Transverse colon (tissue), 4 donors: Measurements from ENCODE around the gene GALNT12. TPM values are rescaled to one million over a fixed set of nuclear protein-coding genes. Genes with fewer than 3 reads are reported as not detected.
A peak's percentile ranks its signal among the peaks of the same experiment; 100 is the strongest.

Experiments
- DNase-seq: peaks from one replicate; pipeline ENCODE4 v3.0.0-alpha.2; 2019
- H3K27ac ChIP-seq, 4 donors: fragments of 200-600 bp; sonication (generic); 2 replicates each; pipeline ENCODE4 v1.5.1; 2016 to 2018; ENCODE audit warnings: inconsistent platforms in 4 of 4
- H3K27me3 ChIP-seq: fragments of 200-600 bp; sonication (generic); 2 replicates; pipeline ENCODE4 v1.5.1; 2017; ENCODE audit warnings: inconsistent platforms
- H3K36me3 ChIP-seq, 4 donors: fragments of 200-600 bp; sonication (generic); 2 replicates each; pipeline ENCODE4 v1.5.1; 2017 to 2019; ENCODE audit warnings: inconsistent platforms in 4 of 4
- H3K4me1 ChIP-seq, 4 donors: fragments of 200-600 bp; sonication (generic); 2 replicates each; pipeline ENCODE4 v1.5.1; 2017 to 2020; ENCODE audit warnings: inconsistent platforms in 4 of 4
- H3K4me3 ChIP-seq, 4 donors: fragments of 200-600 bp; sonication (generic); 1 replicate in 1 of 4; 2 replicates in 3 of 4; pipeline versions ENCODE4 v1.5.1 to v1.6.1; 2017 to 2019; ENCODE audit warnings: inconsistent platforms in 4 of 4
- H3K9me3 ChIP-seq, 2 donors: fragments of 200-600 bp; sonication (generic); 2 replicates each; pipeline ENCODE4 v1.5.1; 2017 to 2019; ENCODE audit warnings: inconsistent platforms in 2 of 2
- CTCF ChIP-seq, 5 experiments: fragments of 200-600 bp in 3 of 5; fragments of 450-650 bp in 2 of 5; sonication (generic) in 3 of 5; IDR thresholded peaks; 1 replicate in 2 of 5; 2 replicates in 3 of 5; pipeline ENCODE4 v1.5.1; 2016 to 2017; ENCODE audit warnings: antibody characterized with exemption in 5 of 5, inconsistent platforms in 3 of 5, mild to moderate bottlenecking in 2 of 5, moderate library complexity in 1 of 5
- EP300 ChIP-seq: sonication (generic); formaldehyde crosslinking; IDR thresholded peaks from one replicate; pipeline ENCODE4 v1.6.1; 2017; ENCODE audit warnings: antibody characterized with exemption, low read depth
- POLR2A ChIP-seq: fragments of 450-650 bp; IDR thresholded peaks from one replicate; pipeline ENCODE4 v1.6.1; 2016; ENCODE audit warnings: antibody characterized with exemption, mild to moderate bottlenecking, moderate library complexity
- POLR2AphosphoS5 ChIP-seq, 3 donors: sonication (generic); formaldehyde crosslinking; IDR thresholded peaks; one replicate each; pipeline ENCODE4 v1.6.1; 2016; ENCODE audit warnings: antibody characterized with exemption in 3 of 3
- WGBS, 2 donors: methylation state at CpG; one replicate each; pipeline ENCODE4 v1.1.5; 2018; ENCODE audit warnings: low coverage in 1 of 2; 5-methylcytosine and 5-hydroxymethylcytosine counted together
- in situ Hi-C, 4 donors: fragments of 200-750 bp; cut with MboI; loops; one replicate each; pipeline versions ENCODE4 v1.15.0 to v1.15.1; 2017; ENCODE audit warnings: low sequenced_read_pairs in 3 of 4, low pct_ligation_motif_present in 1 of 4, low pct_unique_long_range_greater_than_20kb in 1 of 4
- intact Hi-C: fragments of 100-400 bp; cut with DNase I; formaldehyde crosslinking; loops from one replicate; pipeline ENCODE4 v1.15.1; 2023; ENCODE audit warnings: low total_unique reads
- total RNA-seq, 4 donors: library from RNA; depleted of rRNA; stranded (reverse); fragments of >200 nt; gene quantifications; one replicate each; pipeline ENCODE4 v1.1.0, GENCODE V29; 2016

Gene GALNT12
- total RNA-seq, 4 donors from 2014 or later: 79.7 to 174 (median 120) TPM

GRCh38 chr9:98790134-98790841 lies 17.2 kb upstream of the GALNT12 start:
- H3K36me3 ChIP-seq: no peaks in the 10 kb centered on the region

GRCh38 chr9:98790842-98791607 lies 16.4 kb upstream of the GALNT12 start:
- TF ChIP-seq CTCF (IDR thresholded peaks at IDR 0.05) (peak; percentile 97 to 99 (median 99)), POLR2A (no peak), POLR2AphosphoS5 (IDR thresholded peaks at IDR 0.05) (peak; percentile 7 to 59 (median 46)), EP300 (no peak)
- H3K9me3 ChIP-seq: no peaks in the 10 kb centered on the region
- peaks cover 0 to 23% (median 12%) of the 10 kb centered on the region in 4 donors for H3K4me1 ChIP-seq
- no peaks in the 10 kb centered on the region for H3K36me3 ChIP-seq
- intact Hi-C loops: no loop called here
- H3K4me3 ChIP-seq: no peak overlapping the region
- in situ Hi-C loops: loop anchor here in 1 of 4 donors (25.0 kb wide), 1 partner anchor 479 kb away; no protein-coding TSS in a partner anchor
- peak; percentile 85 for DNase-seq
- WGBS, 2 donors: 54% methylated on average over 10 of the region's 10 CpGs; no CpG with 5 or more reads in 1 of the 2 donors
- no peaks in the 10 kb centered on the region for H3K27me3 ChIP-seq
- H3K27ac ChIP-seq: peak overlapping the region in 3 of 4 donors; percentile 10 to 38 (median 13)

More at GRCh38 chr9:98790134-98790841, 17.2 kb upstream of the GALNT12 start:
- H3K27ac ChIP-seq: no peak overlapping the region
- H3K4me3 ChIP-seq: no peak overlapping the region
- TF ChIP-seq CTCF (IDR thresholded peaks at IDR 0.05) (no peak), POLR2AphosphoS5 (IDR thresholded peaks at IDR 0.05) (no peak), EP300 (no peak), POLR2A (no peak)
- in situ Hi-C loops: loop anchor here in 1 of 4 donors (25.0 kb wide), 1 partner anchor 478 kb away; no protein-coding TSS in a partner anchor
- peaks cover 0 to 21% (median 9%) of the 10 kb centered on the region in 4 donors for H3K4me1 ChIP-seq
- intact Hi-C loops: no loop called here
- H3K27me3 ChIP-seq: no peaks in the 10 kb centered on the region
- DNase-seq: no peak
- H3K9me3 ChIP-seq: no peaks in the 10 kb centered on the region
- 93% methylated on average over 25 of the region's 25 CpGs; no CpG with 5 or more reads in 1 of the 2 donors for WGBS, 2 donors

GRCh38 chr9:98791608-98792490 lies 15.6 kb upstream of the GALNT12 start:
- no peaks in the 10 kb centered on the region for H3K36me3 ChIP-seq
- 86 to 87% methylated on average over 14 to 18 of the region's 18 CpGs for WGBS, 2 donors
- H3K4me3 ChIP-seq: no peak overlapping the region
- in situ Hi-C loops: loop anchor here in 1 of 4 donors (25.0 kb wide), 1 partner anchor 480 kb away; no protein-coding TSS in a partner anchor
- H3K4me1 ChIP-seq: peaks cover 0 to 24% (median 14%) of the 10 kb centered on the region in 4 donors
- no peaks in the 10 kb centered on the region for H3K9me3 ChIP-seq
- intact Hi-C loops: no loop called here
- TF ChIP-seq POLR2A: no peak
- TF ChIP-seq POLR2AphosphoS5 (IDR thresholded peaks at IDR 0.05): no peak
- no peak for TF ChIP-seq EP300
- no peak for TF ChIP-seq CTCF (IDR thresholded peaks at IDR 0.05)
- H3K27ac ChIP-seq: peak overlapping the region in 3 of 4 donors; percentile 10 to 38 (median 13)
- no peak for DNase-seq
- H3K27me3 ChIP-seq: no peaks in the 10 kb centered on the region
